ENCODE results near the gene EFCC1. TPM values are rescaled to one million over a fixed set of nuclear protein-coding genes. Genes with fewer than 3 reads are reported as not detected.

EFCC1 gene
- total and polyA plus RNA-seq, 2 of the 8 experiments (the other 6 are each of a cell fraction or from before 2014, with no cell fraction given): 0.14 to 0.37 TPM

- TF ChIP-seq CTCF (IDR thresholded peaks at IDR 0.05; ENCODE audit: control extremely low read depth in 1 of 3, insufficient read depth in 1 of 3, low read depth in 1 of 3, low read length in 3 of 3) (no peak), BRCA1 (IDR thresholded peaks at IDR 0.05; ENCODE audit: low read depth, low read length) (no peak), SP2 (IDR thresholded peaks at IDR 0.05; ENCODE audit: low read length) (no peak), CREB1 (IDR thresholded peaks at IDR 0.05) (no peak), SUZ12 (IDR thresholded peaks at IDR 0.05; ENCODE audit: low read length) (no peak)
Measured at GRCh38 chr3:129022114-129023007, 21.3 kb downstream of the EFCC1 start (continued).
